Calu3 (cell line): ENCODE data around the gene DIS3. TPM values are rescaled to one million over a fixed set of nuclear protein-coding genes. Genes with fewer than 3 reads are reported as not detected.

Source experiments
- BruUV-seq: library from RNA; stranded (reverse); fragments of 400-500 nt; replicated peaks from 2 replicates; lab custom pipeline; 2021; lab: Mats Ljungman, UMichigan
- CTCF ChIA-PET: fragments of 300-600 bp; sonication (Branson Sonifier 250); formaldehyde crosslinking; loops from one replicate; lab custom pipeline; 2022; ENCODE audit warnings: antibody characterized with exemption; lab: Charles Lee
- DNase-seq: peaks from one replicate; pipeline ENCODE4 v3.0.0; 2022
- H3K27ac Mint-ChIP-seq: one replicate; pipeline ENCODE4 v1.8.0; 2022; ENCODE audit warnings: mixed read lengths; ENCODE audit not compliant: unreplicated experiment
- H3K27me3 Mint-ChIP-seq: one replicate; pipeline ENCODE4 v1.8.0; 2022; ENCODE audit warnings: mixed read lengths; ENCODE audit not compliant: unreplicated experiment
- H3K36me3 Mint-ChIP-seq: one replicate; pipeline ENCODE4 v1.8.0; 2022; ENCODE audit warnings: mild to moderate bottlenecking, moderate library complexity, mixed read lengths; ENCODE audit not compliant: insufficient read depth, unreplicated experiment
- H3K4me1 Mint-ChIP-seq: one replicate; pipeline ENCODE4 v1.8.0; 2022; ENCODE audit warnings: mild to moderate bottlenecking, low read depth, mixed read lengths; ENCODE audit not compliant: unreplicated experiment
- H3K4me3 Mint-ChIP-seq: one replicate; pipeline ENCODE4 v1.8.0; 2022; ENCODE audit warnings: mild to moderate bottlenecking, low read depth, moderate library complexity, mixed read lengths; ENCODE audit not compliant: unreplicated experiment
- H3K9me3 Mint-ChIP-seq: one replicate; pipeline ENCODE4 v1.8.0; 2022; ENCODE audit warnings: low read depth, mixed read lengths; ENCODE audit not compliant: unreplicated experiment
- CTCF ChIP-seq: fragments of 200-600 bp; IDR thresholded peaks from one replicate; pipeline ENCODE4 v1.8.0; 2022; ENCODE audit warnings: antibody characterized with exemption; ENCODE audit not compliant: unreplicated experiment
- intact Hi-C: fragments of 100-400 bp; cut with micrococcal nuclease; formaldehyde crosslinking; loops from one replicate; pipeline ENCODE4 v1.10.0; 2022; ENCODE audit not compliant: unreplicated experiment
- total RNA-seq: library from RNA; stranded (reverse); gene quantifications from 2 replicates; pipeline ENCODE4 v1.2.3, GENCODE V29; 2022

Gene DIS3
- total RNA-seq, 1 experiment from 2014 or later: 16.5 TPM

- H3K27ac Mint-ChIP-seq: peak overlapping the region; percentile 56
- no TSS peak for BruUV-seq
- DNase-seq: no peak
- H3K9me3 Mint-ChIP-seq: no peaks in the 10 kb centered on the region
- peak overlapping the region; percentile 81 for H3K4me3 Mint-ChIP-seq
- intact Hi-C loops: no loop called here
- CTCF ChIA-PET: no interaction called here
- H3K4me1 Mint-ChIP-seq: no peaks in the 10 kb centered on the region
- H3K27me3 Mint-ChIP-seq: no peaks in the 10 kb centered on the region
- no peak for TF ChIP-seq CTCF
- peaks cover 33% of the 10 kb centered on the region for H3K36me3 Mint-ChIP-seq
Observed at GRCh38 chr13:72782717-72783116, 1.0 kb upstream of the DIS3 start.

GRCh38 chr13:72774019-72774418, 7.7 kb downstream of the DIS3 start:
- peaks cover 7% of the 10 kb centered on the region for H3K4me1 Mint-ChIP-seq
- no peaks in the 10 kb centered on the region for H3K9me3 Mint-ChIP-seq
- DNase-seq: no peak
- H3K4me3 Mint-ChIP-seq: no peak overlapping the region
- no peak for TF ChIP-seq CTCF
- H3K27ac Mint-ChIP-seq: no peak overlapping the region
- peaks cover 8% of the 10 kb centered on the region for H3K36me3 Mint-ChIP-seq
- H3K27me3 Mint-ChIP-seq: no peaks in the 10 kb centered on the region
- BruUV-seq: no TSS peak
- CTCF ChIA-PET: no interaction called here
- intact Hi-C loops: no loop called here

GRCh38 chr13:72763411-72763810, 18.3 kb downstream of the DIS3 start:
- Mint-ChIP-seq H3K36me3 (no peaks in the 10 kb centered on the region), H3K9me3 (no peaks in the 10 kb centered on the region), H3K27ac (no peak overlapping the region), H3K4me1 (no peaks in the 10 kb centered on the region), H3K4me3 (no peak overlapping the region), H3K27me3 (no peaks in the 10 kb centered on the region)
- no TSS peak for BruUV-seq
- CTCF ChIA-PET: no interaction called here
- intact Hi-C loops: no loop called here
- TF ChIP-seq CTCF: no peak
- no peak for DNase-seq

- Mint-ChIP-seq H3K4me3 (no peak overlapping the region), H3K27ac (no peak overlapping the region), H3K9me3 (no peaks in the 10 kb centered on the region), H3K36me3 (peaks cover 8% of the 10 kb centered on the region), H3K27me3 (no peaks in the 10 kb centered on the region), H3K4me1 (no peaks in the 10 kb centered on the region)
- no peak for DNase-seq
- CTCF ChIA-PET: no interaction called here
- no peak for TF ChIP-seq CTCF
- intact Hi-C loops: no loop called here
- no TSS peak for BruUV-seq
Observed at GRCh38 chr13:72760189-72760588, 21.5 kb downstream of the DIS3 start.
